Islet precursor cell (in vitro differentiated cells): ENCODE measurements around the gene GPR162.

Experiments used
- DNase-seq: peaks from one replicate; pipeline ENCODE4 v3.0.0-alpha.2; 2018

GPR162 gene

GRCh38 chr12:6821591-6822425, at the start of gene GPR162:
Gene GPR162 (plus strand): TSS chr12:6821821. CDS start chr12:6823899, 2,078 bp downstream.
- DNase-seq, result peak; percentile 94

GRCh38 chr12:6772331-6772695, 49.3 kb upstream of the GPR162 start, which contains the start of gene LAG3:
Gene LAG3 (plus strand): TSS chr12:6772520. CDS start chr12:6772853, 333 bp downstream.
- DNase-seq, result no peak

GRCh38 chr12:6772726-6773589, 48.7 kb upstream of the GPR162 start:
- DNase-seq, result no peak

- no peak for DNase-seq
Observed at GRCh38 chr12:6773590-6774351, 47.9 kb upstream of the GPR162 start.

- DNase-seq, result no peak
Observed at GRCh38 chr12:6774499-6775062, 47.0 kb upstream of the GPR162 start.

- no peak for DNase-seq
Observed at GRCh38 chr12:6775185-6776174, 46.1 kb upstream of the GPR162 start.

- no peak for DNase-seq
Observed at GRCh38 chr12:6777386-6777785, 44.2 kb upstream of the GPR162 start.

- DNase-seq, result peak; percentile 79
Observed at GRCh38 chr12:6778217-6778573, 43.4 kb upstream of the GPR162 start.

GRCh38 chr12:6778574-6779550, 42.8 kb upstream of the GPR162 start:
- peak; percentile 99 for DNase-seq

GRCh38 chr12:6779708-6780432, 41.8 kb upstream of the GPR162 start:
- no peak for DNase-seq

GRCh38 chr12:6780573-6780972, 41.0 kb upstream of the GPR162 start:
- no peak for DNase-seq

- DNase-seq, result no peak
Observed at GRCh38 chr12:6782119-6782518, 39.5 kb upstream of the GPR162 start.

- peak; percentile 40 for DNase-seq
Observed at GRCh38 chr12:6782850-6783566, 38.6 kb upstream of the GPR162 start.

- no peak for DNase-seq
Observed at GRCh38 chr12:6783828-6784227, 37.8 kb upstream of the GPR162 start.

- DNase-seq, result peak; percentile 64
Observed at GRCh38 chr12:6784296-6784695, 37.3 kb upstream of the GPR162 start.

GRCh38 chr12:6784761-6785160, 36.9 kb upstream of the GPR162 start:
- no peak for DNase-seq

GRCh38 chr12:6786416-6787094, 35.1 kb upstream of the GPR162 start:
- DNase-seq, result no peak

- DNase-seq, result no peak
Observed at GRCh38 chr12:6787309-6787708, 34.3 kb upstream of the GPR162 start.
